Hematopoietic multipotent progenitor cell (in vitro differentiated cells): ENCODE measurements around the gene GALNT13. TPM values are rescaled to one million over a fixed set of nuclear protein-coding genes. Genes with fewer than 3 reads are reported as not detected.

Experiments used
- DNase-seq, 3 donors: peaks; one replicate each; pipeline ENCODE4 v3.0.0-alpha.2; 2011 to 2015; ENCODE audit warnings: low read depth in 2 of 3, low spot score in 2 of 3
- total RNA-seq: library from RNA; depleted of rRNA; stranded (reverse); fragments of >200 nt; gene quantifications from one replicate; pipeline ENCODE4 v1.2.3, GENCODE V29; 2012

Gene GALNT13
- total RNA-seq, 1 donor, result under 0.01 TPM

DNA sequence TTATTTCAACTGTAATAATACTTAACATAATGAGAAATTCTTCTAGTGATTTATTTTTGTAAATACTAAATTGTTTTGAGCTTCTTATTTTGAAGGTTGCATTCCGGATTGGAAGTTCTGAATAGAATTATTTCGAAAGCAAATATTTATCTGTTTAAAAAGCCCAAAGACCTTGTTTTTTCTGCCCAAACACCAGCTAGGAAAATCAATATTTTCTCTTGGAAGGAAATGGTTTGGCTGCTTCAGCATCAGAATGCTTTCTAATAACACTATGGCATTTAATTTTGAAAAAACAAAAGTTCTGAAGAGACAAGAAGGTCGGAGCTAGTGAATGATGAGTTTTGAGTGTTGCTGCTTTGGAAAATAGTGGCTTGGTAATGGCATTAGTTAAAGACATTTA lies 522.9 kb downstream of the GALNT13 start:
- no peak for DNase-seq

DNA sequence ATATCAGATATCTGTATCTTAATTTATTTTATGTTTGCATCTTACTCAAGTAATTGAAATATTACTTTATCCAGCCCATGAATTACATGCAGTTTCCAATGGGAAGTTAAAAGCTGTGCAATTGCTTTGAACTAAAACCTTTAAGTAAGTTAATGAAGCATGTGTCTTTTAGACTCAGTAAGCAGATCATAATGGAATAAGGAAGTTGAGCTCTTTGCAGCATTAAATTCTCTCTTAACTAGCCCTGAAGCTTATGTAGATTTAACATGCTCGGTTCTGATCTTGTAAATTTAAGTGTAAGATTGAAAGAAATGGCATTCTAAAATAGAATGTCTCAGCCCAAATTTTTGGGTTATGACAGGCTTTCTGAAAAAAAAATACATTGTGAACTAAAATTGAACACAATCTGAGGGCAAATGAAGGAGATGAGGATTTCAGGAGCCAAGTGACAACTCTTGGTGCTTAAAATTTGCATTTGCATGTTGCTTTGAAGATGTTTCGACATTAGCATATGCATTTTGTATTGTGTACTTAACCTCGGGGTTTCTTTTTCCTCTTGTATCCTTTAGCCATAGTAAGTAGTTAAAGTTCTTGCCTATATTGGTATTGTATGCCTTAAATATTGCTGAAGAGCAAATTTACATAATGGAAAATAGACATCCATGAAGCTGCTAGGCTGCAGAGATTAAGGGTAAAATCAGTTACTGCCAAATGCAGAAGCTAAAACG lies 529.0 kb downstream of the GALNT13 start:
- DNase-seq, result no peak

- peak in 2 of 3 donors; percentile 26 to 60 for DNase-seq
Measured at GRCh38 chr2:154402213-154402612, 530.5 kb downstream of the GALNT13 start.

DNA sequence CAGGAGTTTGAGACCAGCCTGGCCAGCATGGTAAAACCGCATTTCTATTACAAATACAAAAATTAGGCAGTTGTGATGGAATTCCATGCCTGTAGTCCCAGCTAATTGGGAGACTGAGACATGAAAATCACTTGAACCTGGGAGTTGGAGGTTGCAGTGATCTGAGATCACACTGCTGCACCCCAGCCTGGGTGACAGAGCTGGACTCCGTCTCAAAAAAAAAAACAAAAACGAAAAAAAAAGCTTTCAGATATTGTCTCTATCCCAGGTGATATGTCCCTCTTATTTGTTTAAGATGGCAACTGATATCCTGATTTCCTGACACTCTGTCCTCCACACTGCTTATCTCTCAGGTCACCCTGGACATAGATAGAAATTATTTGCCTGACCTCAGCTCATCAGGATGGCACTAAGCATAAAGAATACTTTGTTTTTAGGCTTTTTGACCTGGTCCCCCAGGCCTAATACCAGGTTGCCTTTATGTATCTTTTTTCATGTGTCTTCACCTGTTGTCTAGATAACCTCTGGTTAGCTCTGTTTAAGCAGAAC lies 531.6 kb downstream of the GALNT13 start:
- no peak for DNase-seq

GRCh38 chr2:154408786-154409185 lies 537.1 kb downstream of the GALNT13 start:
- peak in 2 of 3 donors; percentile 30 to 57 for DNase-seq

DNA sequence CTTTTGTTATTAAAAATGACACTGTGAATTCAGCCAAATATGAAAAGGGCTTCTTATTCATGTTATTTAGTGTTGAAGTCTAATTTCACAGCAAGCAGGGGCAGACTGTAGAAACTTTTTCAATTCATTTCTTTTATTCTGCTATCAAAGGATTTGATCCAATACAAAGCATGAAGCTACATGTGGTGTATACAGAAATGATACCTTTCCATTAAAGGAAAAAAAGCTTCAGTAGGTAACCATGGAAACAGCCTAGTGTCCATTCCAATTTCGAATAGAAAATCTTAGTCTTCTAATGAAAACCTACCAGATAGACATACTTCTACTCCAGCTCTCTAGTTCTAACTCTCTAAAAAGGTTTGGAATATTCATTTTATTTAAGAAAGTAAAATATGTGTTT lies 550.5 kb downstream of the GALNT13 start:
- DNase-seq, result no peak

- peak in 1 of 3 donors; percentile 35 for DNase-seq
Measured at GRCh38 chr2:154425994-154426393, 554.3 kb downstream of the GALNT13 start.

DNA sequence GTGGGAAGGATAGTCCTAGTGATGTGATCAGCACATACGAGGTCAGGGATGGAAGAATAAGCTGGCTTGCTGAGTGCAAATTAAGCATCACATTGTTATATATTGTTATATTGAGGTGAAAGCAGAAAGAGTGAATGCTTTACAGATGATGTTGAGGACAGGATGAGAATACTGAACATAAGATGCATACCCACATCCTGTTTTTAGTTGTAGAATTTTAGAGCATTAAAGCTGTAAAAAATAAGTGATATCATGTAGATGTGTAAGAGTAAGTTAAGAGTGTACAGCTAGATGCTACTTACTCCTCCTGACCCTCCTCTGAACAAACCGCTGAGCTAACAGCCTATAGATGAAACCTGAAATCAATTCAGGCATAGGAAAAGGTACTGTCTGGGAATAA lies 555.7 kb downstream of the GALNT13 start:
- no peak for DNase-seq

DNA sequence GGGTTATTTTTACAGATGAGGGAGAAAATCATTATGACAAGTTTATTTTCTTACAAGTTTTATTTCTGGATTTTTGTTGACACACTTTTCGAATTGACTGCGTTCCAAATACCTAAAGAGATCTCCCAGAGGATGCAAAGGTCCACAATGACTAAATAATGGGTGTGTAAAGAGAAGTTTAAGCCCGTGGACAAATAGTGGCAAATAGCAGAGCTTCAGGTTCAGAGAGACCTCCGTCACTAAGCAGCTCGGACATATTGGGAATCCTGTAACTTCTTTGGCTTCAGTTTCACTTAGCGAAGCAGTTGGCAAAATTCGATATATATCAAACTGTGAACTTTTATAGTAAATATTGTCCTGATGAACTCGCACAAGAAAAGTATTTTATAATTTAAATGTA lies 556.3 kb downstream of the GALNT13 start:
- DNase-seq, result no peak

DNA sequence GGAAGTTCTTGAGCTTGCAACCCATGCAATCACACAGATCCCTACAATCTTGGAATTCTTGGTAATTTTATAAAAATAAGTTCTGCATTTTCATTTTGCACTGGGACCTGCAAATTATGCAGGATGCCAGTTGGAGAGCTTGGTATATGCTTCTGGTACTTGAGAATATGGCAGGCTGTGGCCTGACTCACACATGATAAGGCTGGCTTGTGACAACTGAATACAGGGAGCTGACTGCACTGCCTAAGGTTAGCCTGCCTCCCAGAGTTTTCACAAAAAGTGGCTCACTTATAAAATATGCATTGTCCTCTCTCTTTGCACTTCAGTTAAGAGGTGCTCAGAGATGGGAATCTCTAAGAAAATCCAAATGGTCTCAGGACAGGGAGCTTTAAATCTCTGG lies 561.3 kb downstream of the GALNT13 start:
- DNase-seq, result no peak

DNA sequence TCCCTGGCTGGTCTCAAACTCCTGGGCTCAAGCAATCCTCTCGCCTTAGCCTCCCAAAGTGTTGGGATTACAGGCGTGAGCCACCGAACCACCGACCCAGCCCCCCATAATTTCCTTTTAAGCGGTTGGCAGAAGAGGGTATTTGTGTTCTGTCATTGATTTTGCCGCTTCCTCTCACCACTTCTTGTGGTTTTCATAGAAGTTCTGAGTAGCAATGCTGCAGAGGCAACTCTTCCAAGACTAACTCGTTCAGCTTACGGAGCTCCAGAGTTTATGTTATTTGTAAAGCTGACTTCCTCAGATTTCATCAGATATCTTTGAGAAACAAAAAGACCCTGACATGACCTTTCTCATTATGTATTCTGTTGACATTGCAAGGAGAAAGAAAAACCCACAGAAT lies 565.4 kb downstream of the GALNT13 start:
- peak in 1 of 3 donors; percentile 43 for DNase-seq

DNA sequence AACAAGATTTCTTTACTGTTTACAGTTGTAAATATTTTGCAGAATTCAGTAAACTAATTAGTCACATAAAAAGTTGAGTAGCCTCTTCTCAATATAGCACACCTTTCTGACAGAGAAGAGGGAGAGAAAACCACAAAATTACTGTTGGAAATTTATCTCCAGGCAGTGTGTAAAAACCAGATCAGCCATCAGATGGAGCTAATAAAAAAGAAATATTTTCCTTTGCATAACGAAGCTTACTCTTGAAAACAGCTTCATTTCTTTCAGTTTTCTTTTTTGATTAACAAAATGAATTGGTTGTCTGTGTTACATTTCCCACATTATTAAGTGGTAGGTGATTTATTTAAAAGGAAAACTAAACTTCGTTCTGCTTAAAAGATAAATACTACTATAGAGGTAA lies 567.4 kb downstream of the GALNT13 start:
- DNase-seq, result peak in 1 of 3 donors; percentile 14

- no peak for DNase-seq
Measured at GRCh38 chr2:154443919-154444318, 572.2 kb downstream of the GALNT13 start.

DNA sequence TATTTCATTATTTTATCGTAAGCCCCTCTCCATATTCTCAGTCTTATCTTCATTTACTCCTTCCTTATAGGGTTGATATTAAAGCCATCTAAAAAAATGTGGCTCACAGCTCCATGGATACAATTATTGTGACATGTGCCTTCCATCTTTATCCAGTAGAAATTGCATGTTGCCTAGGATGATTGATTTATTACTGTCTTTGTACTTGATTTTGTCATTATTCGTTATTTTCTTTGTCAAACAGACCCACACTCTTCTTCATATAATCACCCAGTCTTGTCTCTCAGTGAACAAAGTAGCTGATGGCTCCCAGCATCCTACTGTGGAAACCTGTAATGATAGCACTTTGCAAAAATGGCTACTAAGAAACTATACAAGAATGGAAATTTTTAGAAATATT lies 574.6 kb downstream of the GALNT13 start:
- no peak for DNase-seq

DNA sequence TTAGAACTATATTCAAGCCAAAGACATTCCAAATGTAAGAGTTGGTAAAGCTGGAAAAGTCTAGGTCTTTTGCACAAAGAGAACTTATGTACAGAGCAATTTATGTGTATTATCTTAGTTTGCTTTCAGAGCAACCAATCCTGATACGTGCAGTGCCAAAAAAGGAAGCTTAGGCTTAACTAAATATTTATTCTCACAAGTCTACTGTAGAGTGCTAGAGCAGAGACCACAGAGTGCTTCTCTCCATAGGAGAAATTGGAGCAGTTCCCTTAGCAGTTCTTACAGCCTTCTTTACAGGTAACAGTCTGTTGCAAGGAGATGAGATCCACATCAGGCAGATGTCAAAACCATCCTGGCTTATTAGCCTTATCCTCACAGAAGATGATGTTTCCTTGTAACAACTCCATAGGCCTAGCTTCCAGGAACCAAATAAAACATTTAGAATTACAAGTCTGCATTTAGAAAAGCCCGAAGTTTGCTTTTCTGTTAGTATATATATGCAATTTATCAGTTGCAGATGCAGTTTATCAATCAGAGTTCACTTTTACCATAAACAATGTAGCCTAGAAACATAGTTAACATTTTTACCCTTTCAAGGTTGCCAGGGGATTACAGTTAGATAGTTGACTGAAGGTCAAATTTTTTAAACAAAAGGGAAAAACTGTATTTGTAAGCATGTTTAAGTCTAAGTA lies 576.2 kb downstream of the GALNT13 start:
- no peak for DNase-seq

DNA sequence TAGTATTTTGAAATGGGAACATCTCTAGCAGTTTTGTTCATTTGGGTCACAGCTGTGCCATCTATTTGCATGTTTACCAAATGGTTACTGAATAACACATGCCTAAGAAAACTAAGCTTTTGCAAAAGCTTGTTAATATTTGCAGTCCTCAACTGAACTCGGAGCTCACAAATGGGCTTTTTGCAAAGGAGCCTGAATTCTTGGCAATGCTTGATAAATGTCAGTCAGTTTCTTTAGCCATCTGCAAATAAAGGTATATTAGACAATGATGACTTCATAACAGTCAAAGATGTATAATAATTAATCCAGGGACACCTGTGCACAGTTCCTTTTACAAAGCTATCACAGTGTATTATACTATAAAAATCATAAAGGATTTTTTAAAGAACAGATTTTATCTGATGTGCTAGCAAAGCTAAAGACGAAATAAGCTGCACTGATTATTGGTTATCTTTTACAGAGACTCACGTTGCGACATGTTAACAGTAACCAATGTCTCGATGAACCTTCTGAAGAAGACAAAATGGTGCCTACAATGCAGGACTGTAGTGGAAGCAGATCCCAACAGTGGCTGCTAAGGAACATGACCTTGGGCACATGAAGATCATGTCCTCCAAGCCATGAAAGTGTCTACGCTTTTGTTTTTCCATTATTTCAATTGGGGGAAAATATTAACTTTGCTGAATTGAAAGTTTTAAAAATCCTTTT lies 578.4 kb downstream of the GALNT13 start:
- no peak for DNase-seq

DNA sequence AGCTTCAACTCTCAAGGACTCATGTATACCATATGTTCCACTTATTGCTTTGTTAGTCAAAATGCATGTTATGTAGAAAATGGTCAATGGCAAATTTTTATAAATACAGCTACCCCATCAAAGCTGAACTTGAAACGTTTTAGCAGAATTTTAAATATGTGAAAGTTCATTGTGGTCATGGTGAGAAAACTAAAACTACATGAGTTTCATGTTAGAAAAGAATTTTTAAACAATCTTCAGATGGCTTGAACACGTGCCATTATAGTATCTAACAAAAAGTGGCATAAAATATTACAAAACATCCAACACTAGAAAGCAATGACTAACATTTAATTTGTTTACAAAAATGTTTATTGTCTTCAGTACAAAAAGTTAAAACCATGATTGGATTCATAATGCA lies 580.7 kb downstream of the GALNT13 start:
- no peak for DNase-seq

DNA sequence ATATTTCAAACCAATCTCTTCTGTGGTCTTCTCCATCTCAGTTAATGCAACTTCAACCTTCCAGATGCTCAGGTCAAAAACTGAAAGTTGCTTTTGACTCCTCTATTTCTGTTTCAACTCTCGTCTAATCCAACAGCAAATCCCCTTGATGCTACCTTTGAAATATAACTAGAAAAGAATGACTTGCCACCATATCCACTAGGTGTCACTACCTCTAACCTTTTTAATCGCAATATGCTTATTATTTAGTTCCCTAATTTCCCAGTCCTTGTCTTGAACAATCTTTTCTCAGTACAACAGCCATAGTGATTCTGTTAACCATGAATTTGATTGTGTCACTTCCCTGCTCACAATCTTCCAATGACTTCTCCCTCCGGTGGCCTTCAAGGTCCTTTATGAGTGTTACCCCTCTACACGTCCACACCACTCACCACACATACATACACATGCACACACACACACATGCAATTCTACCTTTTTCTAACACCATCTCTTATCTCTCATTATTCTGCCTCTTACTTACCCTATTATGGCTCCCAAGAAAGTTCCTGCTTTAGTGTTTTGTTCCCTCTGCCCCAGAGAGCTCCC lies 581.3 kb downstream of the GALNT13 start:
- peak in 2 of 3 donors; percentile 33 to 71 for DNase-seq

DNA sequence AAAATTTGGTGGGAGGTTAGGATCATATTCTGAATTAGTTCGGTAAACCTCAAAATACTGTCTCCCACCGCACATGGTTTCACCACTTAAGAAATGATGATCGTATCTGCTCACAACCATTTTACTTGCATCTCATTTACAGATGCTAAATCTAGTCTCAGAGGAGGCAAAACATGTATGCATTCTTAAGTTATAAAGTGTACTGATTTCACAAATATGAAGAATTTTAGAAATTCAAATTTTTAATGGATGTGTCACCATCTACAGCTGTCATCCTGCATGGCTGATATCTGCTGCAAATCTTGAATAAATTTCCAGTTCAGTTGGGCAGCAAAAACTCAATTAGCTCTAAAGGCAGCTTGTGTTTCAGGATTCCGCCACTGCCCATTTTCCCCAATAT lies 583.4 kb downstream of the GALNT13 start:
- DNase-seq, result no peak

DNA sequence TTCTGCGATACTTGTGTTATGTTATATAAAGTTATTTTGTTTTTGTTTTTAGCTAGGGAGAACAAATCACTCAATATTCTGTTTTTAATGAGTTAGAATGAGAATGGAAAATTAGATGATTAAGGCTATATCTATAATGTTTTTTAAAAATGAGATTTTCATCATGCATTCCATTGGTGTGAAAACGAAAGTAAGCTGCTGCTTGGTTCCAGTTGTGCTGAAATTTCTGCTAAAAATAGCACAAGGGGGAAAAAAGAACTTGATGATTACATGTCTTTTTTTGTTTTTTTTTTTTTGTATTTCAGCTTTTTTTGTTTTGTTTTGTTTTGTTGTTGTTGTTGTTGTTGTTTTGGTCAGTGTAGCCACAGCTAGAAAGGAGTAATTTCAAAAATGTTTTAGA lies 584.1 kb downstream of the GALNT13 start:
- peak in 1 of 3 donors; percentile 48 for DNase-seq

- no peak for DNase-seq
Measured at GRCh38 chr2:154457286-154457685, 585.6 kb downstream of the GALNT13 start.
